Pulmonary artery endothelial cell (primary cell): ENCODE data around the gene MIOX. TPM values are rescaled to one million over a fixed set of nuclear protein-coding genes. Genes with fewer than 3 reads are reported as not detected.
A peak's percentile ranks its signal among the peaks of the same experiment; 100 is the strongest.

Experiments used
- DNase-seq: peaks from one replicate; pipeline ENCODE4 v3.0.0-alpha.2; 2011; ENCODE audit warnings: low read depth, low spot score
- total RNA-seq: library from RNA; depleted of rRNA; stranded (reverse); fragments of >200 nt; gene quantifications from 2 replicates; pipeline ENCODE4 v1.2.3, GENCODE V29; 2014

The MIOX gene
- total RNA-seq, 1 donor from 2014 or later, result not detected

- DNase-seq, result no peak
Measured at GRCh38 chr22:50489363-50490243, 2.9 kb downstream of the MIOX start.

DNA sequence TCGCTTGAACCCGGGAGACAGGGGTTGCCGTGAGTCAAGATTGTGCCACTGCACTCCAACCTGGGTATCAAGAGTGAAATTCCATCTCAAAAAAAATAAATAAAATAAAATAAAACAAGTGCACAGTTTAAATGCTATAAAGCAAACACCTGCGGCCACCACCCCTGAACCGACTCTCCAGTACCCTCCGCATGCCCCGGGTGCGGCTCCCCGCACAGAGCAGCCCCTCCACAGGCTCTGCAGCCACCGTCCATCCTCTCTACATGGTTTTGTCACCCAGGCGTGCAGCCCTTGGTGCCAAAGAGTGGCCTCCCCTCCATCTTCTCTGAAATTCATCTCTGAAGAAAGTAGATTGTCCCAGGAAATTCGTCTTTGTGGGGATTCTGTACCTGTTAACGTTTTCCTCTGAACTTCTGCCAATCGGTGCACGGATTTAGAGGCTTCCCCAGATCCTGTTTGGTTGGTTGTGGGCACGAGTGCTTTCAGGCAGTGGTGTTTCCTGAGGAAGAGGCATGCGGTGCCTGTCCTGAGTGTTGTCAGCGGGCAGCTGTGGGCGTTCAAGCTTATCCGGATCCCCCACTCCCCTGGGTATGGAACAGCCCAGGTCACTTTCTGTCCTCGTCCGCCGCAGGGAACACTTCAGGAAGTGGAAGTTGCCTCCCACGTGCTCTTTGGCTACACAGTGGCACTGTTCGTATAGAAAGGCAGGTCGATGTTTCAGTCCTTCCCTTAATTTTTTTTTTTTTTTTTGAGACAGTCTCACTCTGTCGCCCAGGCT, 4.1 kb downstream of the MIOX start:
- DNase-seq, result no peak

GRCh38 chr22:50497093-50497492, 10.4 kb downstream of the MIOX start:
- no peak for DNase-seq

GRCh38 chr22:50498322-50498890, 11.7 kb downstream of the MIOX start:
- DNase-seq, result no peak

GRCh38 chr22:50500452-50500851, 13.8 kb downstream of the MIOX start:
- DNase-seq, result no peak

DNA sequence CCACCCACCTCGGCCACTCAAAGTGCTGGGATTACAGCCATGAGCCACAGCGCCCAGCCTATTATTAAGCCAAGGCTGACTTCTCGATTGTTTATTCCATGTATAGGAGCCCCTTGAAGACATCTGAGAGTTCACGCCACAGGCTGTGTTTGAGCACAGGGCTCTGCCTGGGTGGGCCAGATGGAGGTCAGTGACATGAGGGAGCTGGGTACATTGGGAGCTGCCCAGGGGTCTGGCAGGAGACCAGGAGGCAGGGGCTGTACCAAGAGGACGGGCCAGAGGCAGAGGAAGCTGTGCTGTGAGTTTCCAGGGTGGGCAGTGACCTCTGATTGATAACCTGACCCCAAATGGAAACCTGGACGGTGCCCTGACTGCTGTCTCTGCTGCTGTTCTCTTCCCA, 15.4 kb downstream of the MIOX start:
- DNase-seq, result no peak

DNA sequence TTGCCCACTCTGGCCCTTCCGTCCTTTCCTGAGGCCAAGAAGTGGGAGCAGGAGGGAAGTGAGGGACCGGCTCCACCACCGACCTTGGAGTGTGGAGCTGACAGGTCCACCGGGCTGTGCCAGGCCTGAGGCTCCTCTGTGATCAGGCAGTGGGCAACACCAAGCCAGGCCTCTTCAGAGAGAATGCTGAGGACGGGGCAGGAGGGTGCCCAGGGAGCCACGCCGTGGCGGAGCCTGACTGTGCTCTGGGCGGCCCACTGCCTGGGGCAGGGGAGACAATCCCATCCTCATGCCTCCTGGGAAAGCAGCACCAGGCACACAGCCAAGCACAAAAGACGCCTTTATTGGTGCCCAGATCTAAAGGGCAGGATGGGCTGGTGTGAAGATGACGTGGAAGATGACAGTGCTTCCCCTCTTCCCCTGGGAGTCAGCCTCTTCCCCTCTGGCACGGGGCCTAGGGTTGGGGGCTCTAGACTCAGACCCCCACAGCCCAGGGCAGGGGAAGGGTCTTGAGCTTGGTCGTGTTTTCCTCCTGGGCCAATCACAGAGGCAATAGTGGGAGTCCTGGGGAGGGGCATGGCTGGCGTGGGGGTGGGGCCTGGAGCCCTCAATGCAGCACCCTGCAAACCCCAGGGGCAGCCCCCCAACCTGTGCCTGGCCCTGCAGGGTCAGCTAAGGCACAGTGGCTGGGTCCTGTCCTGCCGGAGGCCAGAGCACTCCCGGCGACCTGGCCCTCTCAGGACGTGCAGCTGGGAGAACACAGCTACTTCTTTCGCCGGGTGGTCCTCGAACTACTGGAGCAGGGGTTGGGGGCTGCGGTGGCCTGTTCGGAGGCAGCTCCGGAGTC, 16.2 kb downstream of the MIOX start:
- no peak for DNase-seq

DNA sequence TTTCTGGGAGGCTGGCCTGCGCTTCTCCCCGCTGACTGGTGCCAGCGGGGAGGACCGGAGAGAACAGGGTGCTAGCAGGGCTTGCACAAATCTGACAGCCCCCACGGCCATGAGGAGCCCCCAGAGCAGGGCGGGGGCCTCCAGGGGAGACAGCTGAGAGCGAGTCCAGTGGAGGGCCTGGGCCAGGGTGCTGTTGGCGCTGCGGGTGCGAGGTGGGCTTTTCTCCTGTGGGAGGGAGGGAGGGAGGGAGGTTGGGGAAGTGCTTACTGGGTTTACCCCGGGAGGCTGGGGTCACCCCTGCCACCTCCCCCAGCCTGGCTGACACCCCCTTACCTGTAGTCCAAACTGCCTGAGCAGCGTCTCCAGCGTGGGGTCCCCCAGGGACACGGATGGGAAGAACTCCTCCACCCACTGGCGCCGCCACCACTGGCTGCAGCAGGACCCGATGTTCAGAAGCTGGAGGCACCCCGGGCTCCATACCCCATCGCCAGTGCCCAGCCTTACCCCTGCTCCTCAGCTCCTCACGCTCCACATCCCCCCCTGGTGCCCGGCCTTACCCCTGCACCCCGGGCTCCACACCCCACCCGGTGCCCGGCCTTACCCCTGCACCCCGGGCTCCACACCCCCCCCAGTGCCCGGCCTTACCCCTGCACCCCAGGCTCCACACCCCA, 17.0 kb downstream of the MIOX start:
- DNase-seq, result no peak

DNA sequence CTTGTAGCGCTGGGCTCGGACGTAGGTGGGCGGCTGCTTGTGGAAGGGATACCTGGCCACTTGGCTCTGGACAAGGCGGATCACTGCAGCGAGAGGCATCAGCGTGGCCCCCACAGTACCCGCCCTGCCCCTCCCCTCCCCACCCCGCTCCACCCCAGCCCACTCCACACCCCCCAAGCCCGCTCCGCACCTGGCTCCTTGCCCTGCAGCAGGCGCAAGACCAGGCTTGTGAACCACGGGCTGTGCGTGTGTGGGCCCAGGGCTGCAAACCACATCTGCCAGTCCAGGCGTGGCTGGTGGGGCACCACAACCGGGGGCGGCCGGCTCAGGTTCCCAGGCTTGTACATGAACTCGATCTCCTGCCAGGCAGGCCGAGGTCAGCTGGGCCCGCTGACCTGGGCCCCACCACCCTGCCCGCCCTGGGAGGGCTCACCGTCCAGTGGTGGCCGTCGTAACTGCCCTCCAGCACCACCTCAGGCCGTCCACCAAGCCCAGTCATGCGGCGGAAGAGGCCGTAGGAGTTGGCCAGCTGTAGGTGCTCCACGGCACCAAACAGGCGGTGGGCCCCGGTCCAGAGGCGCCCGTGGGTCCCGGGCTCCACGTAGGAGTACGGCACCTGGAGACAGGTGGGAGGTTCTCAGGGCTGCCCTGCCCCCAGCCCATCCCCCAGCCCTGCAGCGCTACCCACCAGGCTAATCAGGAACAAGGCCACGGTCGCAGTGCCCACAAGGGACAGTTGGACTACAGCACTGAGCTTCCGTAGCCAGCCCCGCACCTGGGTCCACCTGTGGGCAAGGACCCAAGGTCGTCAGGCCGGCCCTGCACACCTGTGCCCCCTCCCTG, 17.9 kb downstream of the MIOX start:
- no peak for DNase-seq

DNA sequence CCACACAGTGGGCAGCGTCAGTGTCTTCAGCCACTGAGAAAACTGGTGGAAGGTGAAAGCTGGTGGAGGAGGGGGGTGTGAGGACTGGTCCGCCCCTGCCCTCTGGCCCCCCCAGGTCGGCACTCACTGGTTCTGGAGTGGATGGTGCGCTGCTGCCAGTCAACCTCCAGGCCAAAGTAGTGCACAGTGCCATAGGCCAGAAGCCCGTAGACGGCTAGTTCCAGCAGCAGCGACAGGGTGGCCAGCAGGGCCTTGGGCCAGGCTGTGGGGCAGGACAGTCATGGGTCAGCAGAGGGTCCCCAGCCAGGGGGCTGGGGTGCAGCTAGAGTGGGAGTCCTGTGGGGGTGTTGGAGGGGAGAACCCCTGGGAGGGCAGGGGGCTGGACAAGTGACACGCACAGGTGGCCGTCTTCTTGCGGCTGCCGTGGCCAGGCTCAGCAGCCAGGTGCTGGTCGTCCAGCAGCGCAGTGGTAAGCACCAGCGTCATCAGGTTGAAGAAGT, 18.7 kb downstream of the MIOX start:
- DNase-seq, result no peak

DNA sequence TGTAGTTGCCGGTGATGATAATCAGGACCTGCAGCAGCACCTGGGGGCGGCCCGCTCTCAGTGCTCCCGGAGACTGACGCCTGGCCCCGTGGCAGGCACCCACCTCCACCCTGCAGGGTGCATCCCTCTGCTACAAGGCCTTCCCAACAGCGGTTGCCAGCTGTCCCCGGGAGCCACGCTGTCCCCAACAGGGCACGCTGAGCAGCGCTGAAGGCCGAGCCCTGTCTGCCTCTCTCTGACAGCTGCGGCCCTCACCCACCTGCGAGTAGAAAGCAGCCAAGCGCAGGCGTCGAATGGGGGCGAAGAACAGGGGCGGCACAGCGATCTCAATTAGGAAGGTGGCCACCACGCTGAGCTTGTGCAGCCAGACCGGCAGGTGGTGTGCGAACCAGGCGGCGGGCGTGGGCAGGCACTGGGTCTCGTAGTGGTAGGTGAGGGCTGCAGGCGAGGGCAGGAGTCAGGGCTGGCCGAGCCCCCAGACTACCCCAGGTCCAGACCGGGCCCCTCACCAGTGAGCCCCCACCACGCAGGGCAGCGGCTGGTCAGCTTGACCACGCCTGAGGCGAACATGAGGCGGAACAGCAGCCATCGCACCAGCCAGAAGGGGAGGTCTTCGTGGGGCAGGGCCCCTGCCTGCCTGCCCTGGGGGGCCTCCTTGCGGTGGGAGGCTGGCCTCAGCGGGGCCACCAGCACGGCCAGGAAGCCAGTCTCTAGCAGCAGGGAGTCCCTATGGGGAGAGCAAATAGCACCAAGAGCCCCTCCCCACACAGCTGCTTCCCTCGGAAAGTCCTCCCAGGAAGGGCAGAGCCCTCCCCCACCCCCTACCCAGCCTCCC, 19.3 kb downstream of the MIOX start:
- DNase-seq, result no peak

GRCh38 chr22:50506611-50507420, 20.2 kb downstream of the MIOX start:
- no peak for DNase-seq

DNA sequence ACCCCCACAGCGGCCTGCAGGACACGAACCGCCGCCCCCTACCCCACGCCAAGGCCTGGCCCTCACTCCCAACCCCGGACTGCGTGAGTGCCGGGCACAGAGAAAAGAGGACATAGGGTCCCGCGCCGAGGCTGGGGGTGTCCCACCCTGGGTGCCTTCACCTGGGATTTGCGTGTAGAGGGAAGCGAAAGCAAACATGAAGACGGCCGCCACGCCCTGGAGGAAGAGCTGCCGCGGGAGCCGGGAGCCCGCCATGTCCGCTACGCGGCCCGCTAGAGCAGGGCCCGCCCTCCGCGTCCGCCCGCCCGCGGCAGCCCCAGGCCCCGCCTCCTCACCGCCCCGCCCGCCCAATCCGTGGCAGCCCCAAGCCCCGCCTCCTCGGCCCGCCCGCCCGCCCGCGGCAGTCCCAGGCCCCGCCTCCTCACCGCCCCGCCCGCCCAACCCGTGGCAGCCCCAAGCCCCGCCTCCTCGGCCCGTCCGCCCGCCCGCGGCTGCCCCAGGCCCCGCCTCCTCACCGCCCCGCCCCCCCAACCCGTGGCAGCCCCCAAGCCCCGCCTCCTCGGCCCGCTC, 20.8 kb downstream of the MIOX start, which contains the start of gene LMF2:
Gene LMF2, minus strand, starts transcription at position 282 of the 570 bp plus-strand sequence. Its CDS starts 27 bp downstream, at position 255.
- no peak for DNase-seq

GRCh38 chr22:50507991-50508884, 21.6 kb downstream of the MIOX start, which contains the start of gene NCAPH2:
Gene NCAPH2, plus strand, starts transcription at chr22:50508224. Its CDS starts 114 bp downstream, at chr22:50508338.
- DNase-seq, result peak; percentile 83

DNA sequence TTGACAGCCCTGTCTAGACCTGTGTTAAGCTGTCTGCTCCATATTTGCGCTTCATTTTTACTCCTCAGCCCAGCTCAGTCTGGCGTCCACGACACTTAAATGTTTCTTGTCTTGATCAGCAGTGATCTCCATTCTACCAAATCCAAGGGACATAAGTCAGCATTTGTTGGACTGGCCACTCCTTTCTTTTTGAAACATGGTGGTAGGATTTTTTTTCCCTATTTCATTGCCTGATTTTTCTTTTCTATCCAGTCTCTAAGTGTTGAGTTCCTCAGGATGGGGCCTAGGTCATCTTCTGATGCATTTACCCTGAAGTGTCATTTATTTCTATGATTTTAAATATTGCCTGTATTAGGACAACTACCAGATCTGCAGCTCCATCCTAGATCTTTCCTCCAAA, 22.2 kb downstream of the MIOX start:
- DNase-seq, result no peak

DNA sequence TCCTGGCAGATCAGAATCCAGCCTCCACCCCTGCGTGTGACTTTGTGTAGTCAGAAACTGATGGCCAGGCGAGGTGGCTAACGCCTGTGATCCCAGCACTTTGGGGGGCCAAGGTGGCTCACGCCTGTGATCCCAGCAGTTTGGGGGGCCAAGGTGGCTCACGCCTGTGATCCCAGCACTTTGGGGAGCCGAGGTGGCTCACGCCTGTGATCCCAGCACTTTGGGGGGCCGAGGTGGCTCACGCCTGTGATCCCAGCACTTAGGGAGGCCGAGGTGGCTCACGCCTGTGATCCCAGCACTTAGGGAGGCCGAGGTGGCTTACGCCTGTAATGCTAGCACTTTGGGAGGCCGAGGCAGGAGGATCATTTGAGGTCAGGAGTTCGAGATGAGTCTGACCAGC, 26.5 kb downstream of the MIOX start:
- DNase-seq, result no peak
